Measurements from ENCODE around the gene ASB2.
A peak's percentile ranks its signal among the peaks of the same experiment; 100 is the strongest.

Gene ASB2

DNA sequence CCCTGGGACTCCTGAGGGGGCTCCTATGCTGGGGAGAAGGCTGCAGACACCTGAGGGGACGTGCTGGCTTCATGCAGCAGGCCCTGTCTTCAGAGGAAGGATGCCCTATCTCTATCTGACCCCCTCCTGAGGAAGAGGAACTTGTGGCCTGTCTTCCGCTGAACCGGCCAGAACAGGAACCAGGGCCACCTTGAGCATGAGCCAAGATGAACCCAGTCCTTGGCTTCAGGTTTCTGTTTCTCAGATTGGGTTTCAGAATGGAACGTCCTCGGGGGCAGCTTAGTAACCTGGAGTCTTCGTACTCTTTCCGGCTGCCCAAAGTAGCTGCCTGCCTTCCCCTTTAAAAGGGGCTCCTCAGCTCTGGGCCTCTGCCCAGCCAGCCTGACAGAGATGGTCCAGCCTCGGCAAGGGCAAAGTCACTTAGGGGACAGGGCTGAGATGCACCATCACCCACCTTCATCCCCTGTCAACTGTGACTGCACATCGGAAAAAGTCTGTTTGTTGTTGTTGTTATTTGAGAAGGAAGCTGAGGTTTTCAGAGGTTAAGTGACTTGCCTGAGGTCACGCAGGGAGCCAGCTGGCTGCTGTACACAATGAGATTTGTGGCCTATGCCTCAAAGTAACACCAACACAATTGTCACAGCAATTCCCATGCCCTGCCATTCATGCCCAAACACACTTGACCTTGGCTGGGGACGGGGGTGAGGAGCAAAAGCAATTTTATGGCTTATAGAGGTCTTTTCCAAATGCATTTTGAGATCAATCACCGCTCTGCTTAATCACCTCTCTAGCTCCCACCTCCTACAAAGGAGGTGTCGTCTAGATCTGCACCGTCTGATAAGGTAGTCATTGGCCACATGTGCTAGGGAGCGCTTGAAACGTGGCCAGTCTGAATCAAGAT is 13.4 kb downstream of the ASB2 start:
- DNase-seq (ENCODE audit: low spot score) = peak; percentile 85

DNA sequence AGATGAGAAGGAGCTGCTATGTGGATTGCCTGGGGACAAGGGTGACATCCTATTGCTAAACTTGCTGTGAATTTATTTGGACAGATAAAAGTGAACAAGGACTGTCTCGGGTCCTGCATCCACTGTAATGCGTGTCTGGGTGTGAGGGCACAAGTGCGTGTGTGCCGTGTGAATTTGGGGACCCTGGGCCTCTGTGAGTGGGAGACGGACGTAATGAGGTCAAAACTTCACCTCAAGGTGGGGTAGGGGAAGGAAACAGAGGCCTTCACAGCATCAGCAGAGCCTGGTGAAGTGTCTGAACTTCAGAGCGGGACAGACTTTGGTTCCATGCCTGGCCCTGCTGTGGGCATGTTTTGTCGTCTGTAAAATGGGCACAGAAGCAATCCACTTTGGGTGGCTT is 14.8 kb downstream of the ASB2 start:
- DNase-seq (ENCODE audit: low spot score) = no peak

DNA sequence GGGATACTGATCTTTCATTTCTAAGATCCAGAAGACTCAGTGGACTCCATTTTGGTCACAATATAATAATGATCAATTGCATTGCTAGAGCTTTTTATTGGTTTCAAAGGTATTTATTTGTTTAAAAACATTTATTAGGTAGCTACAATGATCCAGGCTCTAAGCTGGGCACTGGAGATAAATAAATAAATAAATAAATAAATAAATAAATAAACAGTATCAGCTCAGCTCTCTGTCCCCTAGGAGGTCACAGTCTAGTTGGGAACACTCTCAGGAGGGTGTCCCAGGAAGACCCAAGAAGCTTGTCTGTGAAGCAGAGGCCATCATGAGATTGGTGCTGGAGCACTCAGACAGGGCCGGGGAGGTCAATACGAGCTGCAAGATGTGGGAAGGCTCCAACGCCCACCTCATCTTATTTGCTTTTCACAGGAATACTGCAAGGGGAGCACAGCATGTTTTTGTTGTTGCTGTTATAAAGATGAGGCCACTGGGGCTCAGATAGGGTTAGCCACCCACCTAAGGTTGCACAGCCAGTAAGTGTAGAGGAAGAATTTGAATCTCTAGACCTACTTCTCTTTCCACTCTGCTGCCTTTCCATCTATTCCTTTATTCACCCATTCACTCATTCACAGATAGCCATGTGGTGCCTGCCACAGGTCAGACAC is 15.5 kb downstream of the ASB2 start:
- no peak for DNase-seq (ENCODE audit: low spot score)

DNA sequence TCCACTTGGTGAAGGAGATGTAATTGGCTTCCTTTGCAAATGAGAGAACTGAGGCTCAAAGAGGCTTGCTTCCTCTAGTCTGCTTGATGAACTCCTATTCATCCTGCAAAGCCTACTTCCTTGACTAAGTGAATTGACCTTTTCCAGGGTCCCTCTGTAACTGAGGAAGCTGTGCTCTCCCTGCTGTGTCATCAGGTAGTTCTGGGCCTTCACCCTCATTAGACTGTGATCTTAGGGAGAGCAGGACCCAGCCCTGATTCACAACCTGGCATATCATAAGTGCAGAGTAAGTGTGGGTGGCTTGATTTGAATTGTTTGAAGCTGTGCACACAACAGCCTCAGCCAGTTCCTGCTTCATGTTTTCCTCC is 16.3 kb downstream of the ASB2 start:
- DNase-seq (ENCODE audit: low spot score) = no peak

DNA sequence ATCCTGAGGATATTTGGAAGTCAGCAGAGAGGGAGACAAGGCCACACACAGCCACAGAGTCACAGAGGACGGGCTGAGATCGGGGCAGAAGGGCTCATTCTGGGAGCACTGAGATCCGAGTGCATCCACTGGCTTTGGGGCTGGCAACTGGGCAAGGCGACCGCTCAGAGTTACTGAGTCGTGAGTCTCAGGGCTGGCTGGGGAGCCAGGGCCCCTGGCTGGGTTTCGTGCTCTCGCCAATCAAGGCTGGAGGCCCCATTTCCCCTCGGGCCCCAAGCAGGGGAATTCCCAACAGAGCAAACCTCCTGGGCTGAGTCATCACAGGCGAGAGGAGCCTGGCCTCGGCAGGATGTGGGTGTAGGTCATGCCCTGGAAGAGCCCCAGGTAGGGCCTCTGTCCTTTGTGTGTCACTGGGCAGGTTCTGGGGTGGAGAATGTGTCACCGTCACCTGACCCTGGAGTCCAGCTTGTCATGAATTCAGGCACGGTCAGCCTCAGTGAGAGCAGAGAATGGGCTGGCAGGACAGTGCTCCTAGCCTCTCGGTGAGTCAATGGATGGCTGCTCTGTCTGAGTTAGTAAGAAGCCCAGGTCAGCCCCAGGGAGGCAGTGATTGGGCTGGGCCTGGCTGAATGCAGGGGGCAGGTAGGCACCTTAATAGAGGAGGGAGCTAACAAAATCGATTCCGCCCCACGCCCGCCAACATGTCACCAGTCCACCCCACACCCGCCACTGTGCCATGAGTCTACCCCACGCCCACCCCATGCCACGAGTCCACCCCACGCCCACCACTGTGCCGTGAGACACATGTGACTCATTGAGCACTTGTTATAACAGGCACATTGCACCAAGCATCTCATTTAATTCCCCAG is 16.9 kb downstream of the ASB2 start:
- peak; percentile 99 for DNase-seq (ENCODE audit: low spot score)

DNA sequence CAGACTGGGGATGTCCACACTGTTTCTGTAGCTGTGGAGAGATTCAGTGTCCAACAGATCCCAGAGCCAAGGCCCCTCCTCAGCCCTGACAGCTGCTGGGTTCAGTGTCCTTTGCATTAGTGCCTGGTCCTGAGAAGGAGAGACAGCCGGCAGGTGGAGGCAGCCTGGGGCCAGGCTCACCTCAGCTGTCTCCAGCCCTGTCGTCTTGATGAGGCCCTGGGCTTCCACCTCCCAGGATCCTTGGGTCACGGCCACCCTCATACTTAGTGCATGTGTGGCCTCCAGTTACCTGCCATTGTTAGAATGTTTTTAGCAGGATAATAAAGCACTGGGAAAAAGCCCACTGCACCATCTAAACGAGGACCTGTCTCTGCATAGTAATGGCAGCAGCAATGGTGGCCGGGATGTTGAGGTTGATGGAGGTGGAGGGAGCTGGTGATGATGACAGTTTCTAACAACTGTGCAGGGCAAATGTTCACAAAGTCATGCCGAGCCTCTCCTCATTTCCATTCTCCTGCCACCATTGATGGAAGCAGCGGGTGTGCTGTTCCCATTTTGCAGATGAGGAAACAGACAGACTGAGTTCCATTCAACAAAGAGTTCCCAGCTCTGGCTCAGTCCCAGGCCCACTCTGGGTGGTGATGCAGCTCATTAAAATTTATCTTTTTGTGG is 17.7 kb downstream of the ASB2 start:
- DNase-seq (ENCODE audit: low spot score) = no peak

DNA sequence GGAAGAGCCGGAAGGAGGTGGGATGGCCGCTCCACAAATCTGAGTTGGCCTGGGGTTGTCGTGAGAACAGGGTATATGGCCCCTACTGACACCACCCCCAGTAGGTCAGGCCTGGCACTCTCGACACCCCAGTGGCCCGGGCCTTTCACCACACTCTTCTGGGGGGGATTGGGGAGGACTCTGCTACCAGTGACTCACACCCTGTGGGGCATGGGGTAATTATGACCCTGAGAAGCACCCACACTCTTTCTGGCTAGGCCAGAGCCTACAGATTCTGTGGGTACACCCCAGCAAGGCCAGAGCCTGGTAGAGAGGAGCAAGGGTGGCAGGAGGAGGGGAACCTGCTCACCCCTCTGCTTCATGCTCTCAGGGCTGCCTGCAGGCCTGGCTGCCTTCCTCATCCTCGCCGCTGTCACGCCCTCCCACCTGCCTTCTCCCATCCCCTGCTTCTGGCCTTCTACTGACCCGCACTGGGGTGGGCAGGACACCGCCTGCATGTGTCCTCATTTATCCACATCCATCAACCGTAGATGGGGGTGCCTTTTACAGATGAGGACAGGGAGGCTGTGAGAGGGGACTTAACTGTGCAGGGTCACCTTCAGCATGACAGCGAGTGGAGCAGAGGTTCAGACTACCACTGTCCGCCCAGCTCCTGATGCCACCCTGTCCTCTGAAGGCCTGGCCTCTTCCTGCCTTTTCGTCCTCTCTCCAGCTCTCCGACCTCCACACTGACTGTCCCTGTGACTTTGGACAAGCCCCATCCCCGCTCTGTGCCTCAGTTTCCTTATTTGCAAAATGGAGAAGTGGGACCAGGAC is 18.4 kb downstream of the ASB2 start:
- DNase-seq (ENCODE audit: low spot score) = no peak

DNA sequence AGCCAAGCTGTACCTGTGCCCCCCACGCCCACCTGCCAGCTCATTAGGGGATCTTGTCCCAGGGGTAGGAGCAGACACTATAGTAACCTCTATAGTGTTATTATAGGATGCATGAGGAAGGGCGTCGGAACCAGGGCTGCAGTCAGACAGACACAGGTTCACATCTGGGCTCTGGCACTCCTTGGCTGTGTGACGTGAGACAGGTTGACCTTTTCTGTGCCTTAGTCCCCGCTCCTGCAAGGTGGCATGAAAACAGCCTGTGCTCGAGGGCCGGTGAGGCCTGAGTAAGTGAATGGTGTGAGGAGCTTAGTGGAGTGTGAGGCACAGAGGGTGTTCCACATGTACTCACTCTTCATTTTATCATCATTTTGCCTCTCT is 19.0 kb downstream of the ASB2 start:
- no peak for DNase-seq (ENCODE audit: low spot score)

DNA sequence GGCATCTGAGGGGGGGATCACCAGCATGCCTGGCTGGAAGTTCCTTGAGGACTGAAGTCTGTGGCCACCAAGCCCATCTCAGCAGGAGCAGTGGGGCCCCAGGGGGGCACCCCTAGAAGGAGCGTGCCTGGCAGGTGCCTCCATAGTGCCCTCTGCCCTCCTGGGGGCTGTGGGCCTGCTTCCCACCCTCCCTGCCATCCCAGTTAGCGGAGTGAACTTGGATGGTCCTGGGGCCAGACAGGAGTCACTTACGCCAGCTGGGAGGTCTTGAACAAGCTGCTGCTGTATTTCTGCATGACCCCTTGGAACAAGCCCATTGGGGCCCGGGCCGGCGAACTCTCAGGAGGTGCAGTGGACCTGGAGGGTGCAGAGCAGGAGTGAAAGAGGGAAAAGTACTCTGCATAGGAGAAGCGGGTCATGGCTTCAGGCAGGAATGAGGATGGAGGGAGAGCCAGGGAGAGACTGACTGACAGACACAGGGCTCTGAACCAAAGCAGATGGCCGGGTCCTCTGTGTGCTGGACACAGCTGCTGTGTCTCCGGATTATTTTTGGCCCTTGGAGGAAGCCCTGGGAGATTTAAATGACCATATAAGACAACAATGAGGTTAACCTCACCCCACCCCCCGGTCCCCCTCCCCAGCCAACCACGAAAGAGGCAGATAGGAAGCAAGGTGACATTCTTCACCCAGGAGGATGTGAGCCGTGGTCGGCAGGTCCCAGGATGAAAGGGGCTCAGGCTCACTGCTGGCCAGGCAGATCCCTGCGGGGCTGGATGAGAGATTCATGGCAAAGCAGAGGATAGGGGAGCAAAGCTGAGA is 19.6 kb downstream of the ASB2 start:
- DNase-seq (ENCODE audit: low spot score) = no peak

DNA sequence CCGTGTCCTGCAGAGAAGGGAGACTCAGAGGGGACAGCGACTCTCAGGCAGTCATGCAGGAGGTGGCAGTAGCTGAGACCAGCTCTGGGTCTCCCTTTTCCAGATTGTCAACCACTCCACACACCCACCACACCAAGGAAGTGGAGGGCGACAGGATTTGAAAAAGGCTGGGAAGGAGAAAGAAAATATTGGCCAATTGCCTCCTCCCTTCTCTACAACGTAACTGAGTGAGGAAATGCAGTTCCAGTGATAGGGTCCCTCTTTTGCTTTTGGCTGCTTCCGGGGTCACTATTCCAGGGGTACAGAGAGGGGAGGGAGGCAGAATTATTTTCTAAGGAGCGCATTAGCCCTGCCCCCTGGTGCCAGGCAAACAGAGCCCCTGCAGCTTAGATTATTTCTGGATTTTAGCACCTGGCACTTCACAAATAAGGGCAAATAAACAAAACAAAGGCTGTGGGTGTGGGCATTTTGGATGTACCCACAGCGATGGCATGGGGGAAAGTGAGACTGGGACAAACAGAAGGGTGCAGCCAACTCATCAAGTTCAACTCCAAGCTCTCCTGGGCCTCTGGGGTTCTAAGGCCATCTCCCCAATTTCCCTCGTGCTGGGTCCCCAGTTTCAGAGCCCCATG is 20.4 kb downstream of the ASB2 start:
- no peak for DNase-seq (ENCODE audit: low spot score)

DNA sequence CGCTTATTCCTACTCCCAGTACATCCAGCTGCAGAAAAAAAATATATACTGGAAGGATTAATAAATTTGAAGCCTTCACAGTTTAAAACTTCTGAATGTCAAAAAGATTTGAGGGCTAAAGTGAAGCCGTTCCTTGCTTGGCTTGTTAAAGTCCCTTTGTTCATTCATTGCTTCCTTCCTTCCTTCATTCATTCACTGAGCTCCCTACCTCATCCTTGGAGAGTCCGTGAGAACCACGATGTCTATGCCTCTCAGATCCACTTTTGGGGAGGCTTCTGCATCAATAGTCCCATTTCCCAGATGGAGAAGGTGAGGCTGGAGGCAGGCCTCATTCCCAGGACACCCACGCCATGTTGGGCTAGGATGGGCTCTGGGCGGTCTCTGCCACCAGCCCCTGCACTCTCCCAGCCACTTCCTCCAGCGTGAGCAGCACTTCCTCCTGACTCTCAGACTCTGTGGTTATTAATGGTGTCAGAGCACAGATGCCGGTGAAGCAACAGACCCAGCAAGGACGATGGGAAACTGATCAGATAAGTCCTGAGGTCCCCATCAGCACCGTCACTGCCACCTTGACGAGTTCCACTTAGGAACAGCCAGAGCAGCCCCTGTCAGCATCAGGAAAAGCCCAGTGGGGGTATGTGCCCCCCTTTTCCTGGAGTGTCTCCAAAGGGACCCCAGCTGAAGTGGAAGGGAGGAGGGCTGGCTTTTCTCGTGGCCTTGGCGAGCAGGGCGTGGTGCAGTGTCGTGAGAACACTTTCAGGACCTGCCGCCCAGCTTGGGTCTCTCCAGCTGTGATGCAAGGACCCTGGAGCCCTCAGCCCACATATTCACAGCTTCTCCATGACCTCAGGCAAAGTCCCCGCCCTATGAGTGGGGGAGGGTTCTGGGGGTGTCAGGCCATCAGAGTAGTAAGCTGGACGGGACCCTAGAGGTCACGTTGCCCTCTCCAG is 21.2 kb downstream of the ASB2 start:
- peak; percentile 80 for DNase-seq (ENCODE audit: low spot score)

DNA sequence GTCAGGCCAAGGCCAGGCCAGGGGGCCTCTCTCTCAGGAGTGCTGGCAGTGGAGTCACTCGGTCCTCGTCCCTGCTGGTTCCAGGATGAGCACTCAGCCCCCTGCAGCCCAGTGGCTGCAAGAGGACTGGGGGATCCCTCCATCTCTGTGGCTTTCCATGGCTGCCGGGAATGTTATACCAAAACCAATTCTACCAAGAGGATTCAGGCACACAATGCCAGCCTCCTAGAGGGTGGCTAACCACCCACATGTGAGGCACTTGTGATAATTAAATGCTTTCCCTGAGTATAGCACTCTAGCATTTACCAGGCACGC is 21.9 kb downstream of the ASB2 start:
- DNase-seq (ENCODE audit: low spot score) = no peak

DNA sequence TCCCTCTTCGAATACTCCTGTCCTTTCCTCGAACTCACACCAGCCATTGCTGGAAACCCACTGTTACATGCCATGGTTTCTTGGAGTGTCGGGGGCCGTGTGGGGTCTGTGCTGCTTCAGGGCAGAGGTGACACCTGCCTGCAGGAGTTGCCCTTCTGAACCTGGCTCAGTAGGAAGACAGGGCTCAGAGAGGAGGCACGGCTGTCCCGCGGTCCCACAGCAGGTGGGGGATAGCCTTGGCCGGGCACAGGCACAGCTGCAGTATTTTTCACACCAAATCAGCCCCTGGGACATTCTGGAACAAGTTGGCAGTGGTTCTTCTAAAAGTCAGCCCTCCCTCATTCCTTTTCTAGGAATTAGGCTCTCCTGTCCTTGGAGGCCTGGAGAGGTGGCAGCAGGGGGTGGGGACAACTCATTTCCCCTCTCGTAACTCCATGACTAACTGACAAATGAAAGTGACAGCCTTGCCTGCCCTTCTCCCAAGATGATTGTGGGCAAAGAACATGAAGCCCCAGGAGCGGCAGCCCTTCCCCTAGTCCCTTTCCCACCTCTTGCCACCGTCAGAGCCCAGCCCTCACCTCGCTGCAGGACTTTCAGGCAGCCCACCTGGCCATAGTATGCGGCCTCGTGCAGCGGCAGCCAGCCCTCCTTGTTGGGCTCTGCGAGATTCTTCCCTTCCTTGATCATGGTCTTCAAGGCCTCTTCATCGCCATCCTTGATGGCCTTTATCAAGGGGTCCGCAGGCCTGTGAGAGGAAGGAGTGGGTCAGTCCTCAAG is 22.4 kb downstream of the ASB2 start:
- DNase-seq (ENCODE audit: low spot score) = no peak

DNA sequence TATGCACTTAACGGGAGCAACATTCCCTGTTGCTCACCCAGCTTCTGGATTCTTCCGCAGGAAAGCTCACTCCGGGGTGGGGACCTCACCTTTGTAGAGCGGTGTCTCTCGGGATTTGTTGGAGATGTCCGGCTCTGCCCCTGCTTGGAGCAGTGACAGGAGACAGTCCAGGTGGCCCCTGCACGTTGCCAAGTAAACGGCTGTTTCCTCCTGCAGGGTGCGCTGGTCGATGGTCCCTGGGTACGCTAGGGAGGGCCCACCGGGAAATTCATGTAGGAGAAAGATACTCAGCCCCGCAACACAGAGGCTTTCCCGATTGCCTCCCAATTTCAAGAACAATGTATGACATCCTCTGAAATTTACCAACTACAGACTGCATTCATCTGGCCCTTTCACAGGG is 23.1 kb downstream of the ASB2 start:
- DNase-seq (ENCODE audit: low spot score) = no peak

DNA sequence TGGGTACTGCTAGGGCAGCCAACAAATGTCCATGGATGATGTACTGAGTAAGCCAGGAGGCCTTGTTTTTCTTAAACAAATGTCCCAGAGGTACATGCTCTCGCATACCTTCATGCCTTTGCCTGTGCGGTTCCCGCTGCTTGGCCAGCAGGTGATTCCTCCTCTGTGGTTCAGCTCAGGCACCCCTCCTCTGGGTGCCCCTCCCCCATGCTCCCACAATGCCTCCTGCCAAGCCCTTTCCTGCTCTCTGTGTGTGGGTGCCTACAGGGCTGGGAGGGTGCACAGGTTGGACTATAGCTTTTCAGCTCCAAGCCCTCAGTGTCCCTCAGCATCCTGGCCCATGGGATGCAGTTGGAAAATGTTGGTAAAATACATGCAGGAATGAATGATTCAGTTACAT is 23.5 kb downstream of the ASB2 start:
- no peak for DNase-seq (ENCODE audit: low spot score)

DNA sequence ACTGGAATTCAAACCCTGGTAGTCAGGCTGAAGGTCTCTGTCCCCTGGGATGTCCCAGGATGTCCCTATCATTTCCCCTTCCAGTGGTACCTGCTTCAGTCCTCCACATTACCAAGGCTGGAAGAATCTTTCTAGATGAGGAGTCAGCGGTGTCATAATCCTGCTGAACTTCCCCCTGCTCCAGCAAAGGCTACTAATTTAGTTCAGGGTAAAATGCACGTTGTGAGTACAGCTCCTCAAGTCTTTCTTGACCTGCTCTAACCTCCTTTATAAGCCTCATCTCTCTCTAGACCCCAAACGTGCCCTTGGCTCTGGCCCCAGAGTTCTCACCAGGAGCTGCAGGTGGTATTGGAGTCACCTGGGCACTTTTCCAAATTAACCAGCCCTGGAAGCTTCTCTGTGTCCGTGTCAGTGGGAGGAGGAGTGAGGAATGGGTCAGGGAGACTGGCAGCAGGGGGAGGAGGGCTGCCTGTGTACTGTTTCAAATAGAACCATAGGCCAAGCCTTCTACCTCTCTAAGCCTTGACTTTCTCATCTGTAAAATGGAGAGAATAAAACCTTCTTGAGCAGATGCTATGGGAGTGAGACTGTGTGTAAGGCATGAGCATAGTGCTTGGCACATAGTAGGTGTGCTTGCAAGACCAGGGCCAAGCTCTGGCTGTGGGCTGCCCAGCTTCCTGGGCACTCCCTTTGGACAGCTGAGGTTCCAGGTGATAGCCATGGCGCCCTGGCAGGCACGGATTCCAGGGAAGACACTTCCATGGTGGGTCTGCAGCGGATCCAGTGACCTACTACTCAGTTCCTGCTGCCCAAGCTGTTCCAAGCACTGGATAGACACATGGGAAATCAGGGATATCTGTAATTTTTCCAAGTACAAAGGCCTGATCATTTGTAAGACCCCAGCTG is 24.5 kb downstream of the ASB2 start:
- no peak for DNase-seq (ENCODE audit: low spot score)
